ENCODE measurements around the gene FZD10. TPM values are rescaled to one million over a fixed set of nuclear protein-coding genes. Genes with fewer than 3 reads are reported as not detected.

The FZD10 gene
- total RNA-seq, 1 donor from 2014 or later = not detected

DNA sequence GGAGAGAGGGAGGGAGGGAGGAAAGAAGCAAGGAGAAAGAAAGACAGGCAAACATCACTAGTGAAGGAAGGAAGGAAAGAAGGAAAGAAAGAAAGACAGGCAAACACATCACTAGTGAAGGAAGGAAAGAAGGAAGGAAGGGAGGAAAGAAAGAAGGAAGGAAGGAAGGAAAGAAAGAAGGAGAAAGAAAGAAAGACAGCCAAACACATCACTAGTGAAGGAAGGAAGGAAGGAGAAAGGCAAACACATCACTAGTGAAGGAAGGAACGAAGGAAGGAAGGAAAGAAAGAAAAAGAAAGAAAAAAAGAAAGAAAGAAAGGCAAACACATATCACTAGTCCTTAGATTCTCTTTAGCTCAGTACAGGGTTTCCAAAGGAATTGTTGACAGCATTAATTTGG lies 5.3 kb downstream of the FZD10 start:
- ATAC-seq (no peak), DNase-seq (ENCODE audit: missing footprints) (no peak)
- intact Hi-C loops (cut with DNase I) = no loop called here

DNA sequence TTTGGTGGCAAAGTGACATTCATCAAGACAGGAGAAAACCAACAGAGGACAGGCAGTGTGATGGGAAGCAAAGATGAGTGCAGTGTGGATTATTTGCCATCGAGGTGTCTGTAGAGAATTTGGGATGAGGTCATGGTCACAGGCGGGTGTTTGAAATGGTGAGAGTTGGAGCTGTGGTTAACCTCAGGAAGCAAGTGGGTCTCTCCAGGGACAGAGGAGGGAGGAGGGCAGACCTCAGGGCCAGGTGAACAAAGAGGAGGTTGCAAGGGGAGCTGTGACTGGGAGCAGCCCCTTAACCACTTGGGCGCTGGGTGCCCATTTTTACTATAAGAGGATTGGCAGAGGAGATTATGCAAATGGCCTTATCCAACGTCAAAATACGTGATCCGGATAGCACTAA lies 7.0 kb downstream of the FZD10 start:
- intact Hi-C loops (cut with DNase I) = no loop called here
- ATAC-seq (no peak), DNase-seq (ENCODE audit: missing footprints) (no peak)

DNA sequence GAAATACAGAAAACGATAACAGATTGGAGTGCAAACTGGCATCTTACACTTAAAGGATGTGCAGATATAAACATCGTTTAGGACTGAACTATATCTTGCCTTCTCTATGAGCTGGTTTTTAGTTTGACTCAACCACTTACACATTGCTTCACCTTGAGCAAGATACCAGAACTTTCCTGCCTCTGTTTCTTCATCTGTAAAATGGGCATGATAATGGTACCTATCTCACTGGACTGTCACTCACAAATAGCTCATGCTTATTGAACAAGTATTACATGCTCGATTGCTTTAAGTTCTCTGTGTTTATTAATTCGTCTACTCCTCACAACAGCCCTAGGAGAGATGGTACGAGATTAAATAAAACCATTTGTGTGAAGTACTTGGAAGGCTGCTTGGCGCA lies 7.7 kb downstream of the FZD10 start:
- no peak for DNase-seq (ENCODE audit: missing footprints)
- no peak for ATAC-seq
- intact Hi-C loops (cut with DNase I) = no loop called here

DNA sequence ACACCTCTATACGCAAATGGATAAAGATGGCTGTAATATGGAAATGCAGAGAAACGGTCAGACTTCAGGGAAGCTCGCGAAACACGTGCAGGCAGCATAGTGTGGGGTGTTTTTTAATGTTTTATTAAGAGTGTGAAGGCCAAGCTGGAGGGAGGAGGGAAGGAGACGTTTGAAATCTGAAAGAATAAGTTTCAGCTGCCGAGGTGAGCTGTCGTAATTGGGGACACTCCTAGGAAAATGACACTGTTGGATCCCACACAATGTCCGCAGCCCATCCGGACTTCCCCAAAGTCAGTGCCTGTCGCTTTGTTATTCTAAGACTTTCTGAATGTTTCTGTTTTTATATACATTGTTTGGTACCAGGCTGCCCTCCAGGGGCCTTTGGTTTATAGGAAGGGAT lies 8.3 kb downstream of the FZD10 start:
- no peak for DNase-seq (ENCODE audit: missing footprints)
- no peak for ATAC-seq

DNA sequence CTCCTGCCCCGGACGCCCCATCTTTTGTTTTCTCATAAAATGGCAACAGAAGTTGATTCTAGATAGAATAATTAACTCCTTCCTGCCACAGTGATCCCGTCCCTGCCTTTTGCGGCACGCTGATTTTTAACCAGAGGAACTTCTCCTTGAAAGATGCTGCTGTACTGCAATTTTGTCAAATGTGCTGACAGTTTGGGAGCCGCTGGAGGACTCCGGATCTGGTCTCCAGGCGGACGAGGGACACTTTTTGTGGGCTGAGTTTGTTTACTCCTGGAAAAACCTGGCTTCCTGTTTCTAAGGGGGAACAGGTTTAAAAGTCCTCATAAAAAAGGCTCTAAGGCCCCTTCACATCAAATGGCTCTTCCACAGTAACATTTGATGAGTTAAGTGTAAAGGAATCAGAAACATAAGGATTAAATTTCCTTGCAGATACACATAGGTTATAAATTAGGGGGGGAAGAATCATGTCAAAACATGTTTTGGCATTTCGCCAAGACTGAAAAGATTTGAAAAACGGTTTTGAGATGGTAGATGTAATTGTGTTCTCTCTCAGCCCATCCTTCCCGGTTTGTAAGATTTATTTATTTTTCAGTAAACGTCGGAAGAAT lies 15.5 kb downstream of the FZD10 start:
- no peak for DNase-seq (ENCODE audit: missing footprints)
- intact Hi-C loops (cut with DNase I) = no loop called here

More for the DNA sequence above, 8.3 kb downstream of the FZD10 start:
- intact Hi-C loops (cut with DNase I) = no loop called here

DNA sequence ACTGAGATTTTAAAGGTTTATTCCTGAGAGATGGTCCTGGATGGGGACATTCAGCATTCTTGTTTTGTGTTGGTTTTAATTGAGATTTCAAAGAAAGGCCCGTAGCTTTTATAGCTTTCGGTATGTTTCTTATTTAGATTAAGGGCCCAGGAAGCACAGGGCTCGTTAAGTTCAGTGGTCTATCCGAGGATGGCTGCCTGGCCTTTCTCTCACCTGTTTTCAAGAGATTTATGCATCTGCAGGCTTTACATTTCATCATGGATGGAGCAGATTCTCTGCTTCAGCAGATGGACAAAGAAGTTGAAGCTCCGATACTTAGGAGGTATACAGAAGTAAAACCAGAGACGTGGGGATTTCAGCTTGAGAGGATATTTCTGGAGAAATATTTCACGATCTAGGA lies 16.0 kb downstream of the FZD10 start:
- ATAC-seq (no peak), DNase-seq (ENCODE audit: missing footprints) (no peak)
- intact Hi-C loops (cut with DNase I) = no loop called here

More for the DNA sequence above, 15.5 kb downstream of the FZD10 start:
- ATAC-seq = no peak

DNA sequence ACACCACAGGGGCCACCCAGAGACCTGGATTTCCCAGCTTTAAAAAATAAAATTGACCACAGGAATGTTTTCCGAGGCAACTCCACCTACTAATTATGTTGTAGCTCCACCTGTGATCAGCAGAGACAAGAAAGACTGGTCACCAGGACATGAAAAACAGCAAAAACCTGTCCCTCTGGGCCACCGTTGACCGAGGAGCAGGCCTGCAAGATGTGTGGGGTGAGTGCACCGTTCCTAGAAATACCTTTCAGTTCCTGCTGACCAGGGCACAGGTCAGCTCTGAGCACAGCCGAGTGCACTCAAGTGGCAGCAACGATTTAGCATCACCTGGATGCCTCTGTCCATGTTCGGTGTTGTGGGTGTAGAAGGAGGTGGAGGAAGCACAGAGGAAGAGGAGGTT lies 16.9 kb downstream of the FZD10 start:
- no peak for ATAC-seq
- DNase-seq (ENCODE audit: missing footprints) = no peak
- intact Hi-C loops (cut with DNase I) = no loop called here

DNA sequence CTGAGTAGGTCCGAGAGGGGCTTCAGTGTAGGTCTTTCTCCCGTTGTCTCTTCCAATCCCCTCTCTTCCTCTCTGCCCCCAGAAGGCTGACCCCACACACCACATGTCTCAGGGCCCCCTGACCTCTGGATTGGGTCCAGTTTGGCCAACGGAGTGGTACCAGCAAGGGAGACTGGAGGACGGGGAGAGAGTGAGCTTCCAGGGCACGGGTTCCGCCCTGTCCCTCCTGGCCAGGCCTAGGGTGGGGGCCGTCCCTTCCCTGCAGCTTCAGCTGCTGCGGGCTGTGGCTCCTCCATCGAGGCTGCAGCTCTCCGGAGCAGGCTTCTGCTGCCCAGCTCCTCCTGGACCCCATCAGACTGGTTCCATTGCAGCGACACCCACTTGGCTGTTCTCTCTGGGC lies 17.4 kb downstream of the FZD10 start:
- DNase-seq (ENCODE audit: missing footprints) (no peak), ATAC-seq (no peak)

DNA sequence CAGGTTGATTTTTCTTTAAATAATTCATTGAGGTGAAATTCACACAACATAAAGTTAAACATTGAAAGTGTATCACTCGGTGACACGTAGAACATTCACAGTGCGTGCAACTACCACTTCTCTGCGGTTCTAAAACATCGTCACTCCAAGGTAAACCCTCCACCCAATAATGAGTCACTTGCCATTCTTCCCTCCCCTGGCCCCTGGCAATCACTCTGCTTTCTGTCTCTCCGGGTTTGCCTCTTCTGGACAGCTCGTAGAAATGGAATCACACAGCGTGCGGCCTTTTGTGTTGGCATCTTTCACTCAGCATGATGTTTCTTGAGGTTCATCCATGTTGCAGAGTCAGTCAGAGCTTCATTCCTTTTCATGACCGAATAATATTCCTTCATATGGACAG lies 18.9 kb downstream of the FZD10 start:
- ATAC-seq (no peak), DNase-seq (ENCODE audit: missing footprints) (no peak)
- intact Hi-C loops (cut with DNase I) = no loop called here

More for the DNA sequence above, 17.4 kb downstream of the FZD10 start:
- intact Hi-C loops (cut with DNase I) = no loop called here

DNA sequence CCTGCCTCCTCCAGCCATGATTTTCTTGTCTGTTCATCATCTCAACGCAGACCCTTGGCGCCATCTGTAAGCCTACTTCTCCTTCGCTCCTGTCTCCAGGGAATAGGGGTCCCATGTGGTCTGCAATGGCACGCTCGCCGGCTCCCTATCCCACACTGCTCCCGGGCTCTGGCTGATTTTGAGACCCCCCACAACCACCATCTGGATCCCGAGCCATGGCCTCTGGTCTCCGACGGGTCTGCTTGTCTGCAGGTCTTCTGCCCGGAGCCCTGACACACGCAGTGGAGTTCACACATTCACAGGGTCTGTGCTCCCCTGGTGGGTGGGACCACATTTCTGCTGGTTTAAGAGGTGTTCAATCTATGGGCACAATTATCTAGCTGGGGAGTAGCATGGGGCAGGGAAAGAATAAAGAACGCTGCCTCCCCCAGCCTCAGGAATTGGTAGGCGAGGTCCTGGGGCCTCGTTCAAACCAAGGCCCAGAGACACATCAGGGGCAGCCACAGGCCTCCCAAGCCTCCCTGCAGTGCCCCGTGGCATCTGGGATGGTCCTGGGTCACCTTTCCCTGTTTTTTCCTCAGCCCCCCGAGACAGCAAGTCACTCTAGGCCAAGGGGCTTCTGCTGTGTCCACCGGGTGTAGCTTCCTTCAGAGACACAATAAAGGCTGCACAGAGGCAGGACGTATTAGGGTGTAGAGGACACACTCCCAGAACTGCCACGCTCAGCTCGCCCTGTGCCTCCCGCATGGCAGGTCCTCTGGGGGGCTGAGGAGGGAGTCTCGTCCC lies 21.5 kb downstream of the FZD10 start:
- DNase-seq (ENCODE audit: missing footprints) (no peak), ATAC-seq (no peak)
- intact Hi-C loops (cut with DNase I) = no loop called here

DNA sequence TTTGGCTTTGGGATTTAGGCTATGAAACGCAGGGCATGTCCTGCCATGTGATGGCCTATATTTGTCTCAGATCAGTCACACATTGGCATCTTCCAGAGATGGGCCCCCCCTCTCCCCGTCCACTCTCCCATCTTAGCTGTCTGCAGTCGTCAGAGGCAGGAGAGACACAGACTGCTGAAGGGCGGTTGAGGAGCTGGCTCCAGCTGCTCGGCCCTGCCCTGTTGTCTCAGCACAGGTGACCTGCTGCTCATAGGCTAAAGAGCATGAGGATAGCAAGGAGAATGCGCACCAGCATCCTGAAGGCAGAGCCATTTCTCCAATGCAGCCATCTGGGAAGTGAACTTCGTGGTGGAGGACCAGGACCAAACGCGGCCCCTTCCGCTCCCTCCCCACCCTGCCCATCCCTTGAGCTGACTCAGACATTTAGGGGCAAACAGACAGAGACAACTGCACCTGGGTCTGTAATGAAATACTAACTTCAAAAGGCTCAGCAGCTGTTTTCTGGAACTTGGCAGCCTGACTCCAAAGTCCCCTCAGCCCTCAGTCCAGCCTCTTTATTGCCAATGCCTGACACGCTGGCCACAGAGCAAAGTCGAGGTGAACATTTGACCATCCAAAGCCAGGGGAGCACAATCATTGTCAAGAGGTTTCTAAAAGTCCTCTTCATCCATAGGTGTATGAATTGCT lies 22.3 kb downstream of the FZD10 start:
- ATAC-seq = no peak
- intact Hi-C loops (cut with DNase I) = no loop called here
- DNase-seq (ENCODE audit: missing footprints) = no peak

DNA sequence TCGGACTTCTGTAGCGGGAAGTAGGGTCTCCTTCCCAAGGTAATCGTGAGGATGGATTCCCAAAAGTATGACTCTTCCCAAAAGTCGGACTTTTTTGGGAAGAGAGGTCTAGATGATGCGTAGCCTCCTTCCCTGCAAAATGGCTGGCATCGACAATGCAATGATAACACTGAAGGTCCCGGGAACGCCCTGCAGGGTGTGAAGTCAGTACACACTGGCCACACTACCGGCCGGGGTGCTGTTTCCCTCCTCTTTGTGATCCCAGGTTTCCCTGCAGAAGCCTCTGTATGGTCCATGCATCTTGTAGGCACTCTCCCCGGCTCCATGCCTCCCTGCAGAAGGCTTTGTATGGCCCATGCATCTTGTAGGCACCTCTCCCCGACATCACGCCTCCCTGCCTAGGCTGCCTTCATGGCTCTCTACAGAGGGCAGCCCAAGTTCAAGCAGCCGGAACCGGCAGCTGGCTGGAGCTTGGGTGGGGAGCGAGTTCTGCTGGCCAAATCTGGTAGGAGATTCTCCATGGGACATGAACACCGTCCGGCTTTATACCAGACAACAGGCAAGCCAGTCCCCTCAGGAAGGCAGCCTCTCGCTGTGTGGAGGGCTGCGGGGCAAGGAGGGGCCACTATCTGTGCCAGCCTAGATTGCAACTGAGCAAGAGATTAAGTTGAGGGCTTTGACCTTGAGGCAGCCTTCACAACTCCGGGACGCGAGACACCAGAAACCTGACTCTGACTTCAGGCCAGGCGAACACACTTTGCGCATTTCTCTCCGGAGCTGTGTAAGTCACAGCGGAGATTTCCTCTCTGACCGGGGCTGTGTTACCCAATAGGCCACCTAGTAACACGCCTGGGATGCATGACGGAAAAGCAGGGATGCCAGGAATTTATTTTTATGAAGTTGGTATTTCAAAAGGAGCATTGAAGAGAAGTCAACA lies 23.5 kb downstream of the FZD10 start:
- intact Hi-C loops (cut with DNase I) = no loop called here
- no peak for DNase-seq (ENCODE audit: missing footprints)
- ATAC-seq = no peak

DNA sequence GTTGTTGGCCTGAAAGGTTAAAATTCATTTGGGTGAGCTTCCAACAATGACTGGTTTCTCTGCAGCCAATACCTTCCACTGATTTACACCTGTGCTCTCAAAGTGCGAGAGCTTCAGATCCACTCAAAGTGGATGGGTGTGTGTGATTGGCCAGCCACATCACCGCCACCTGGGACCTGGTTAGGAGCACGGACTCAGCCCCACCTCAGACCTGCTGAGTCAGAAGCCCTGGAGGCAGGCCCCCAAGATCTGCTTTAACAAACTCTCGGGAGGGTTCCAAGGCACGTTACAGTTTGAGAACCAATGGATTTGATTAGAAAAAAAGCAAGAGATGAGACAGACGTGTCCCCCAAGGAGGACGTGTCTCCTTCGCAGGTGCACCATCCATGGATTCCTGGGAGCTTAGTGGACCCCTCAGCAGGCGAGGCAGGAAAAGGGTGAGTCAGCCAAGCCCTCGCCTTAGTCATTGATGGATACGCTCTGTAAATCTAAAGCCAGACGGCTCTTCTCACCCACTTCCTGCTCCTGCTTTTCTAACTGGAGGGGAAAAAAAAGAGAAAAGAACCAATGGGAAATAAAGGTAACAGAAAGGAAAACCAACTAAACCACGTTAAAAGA lies 24.5 kb downstream of the FZD10 start:
- DNase-seq (ENCODE audit: missing footprints) (no peak), ATAC-seq (no peak)
- intact Hi-C loops (cut with DNase I) = no loop called here

DNA sequence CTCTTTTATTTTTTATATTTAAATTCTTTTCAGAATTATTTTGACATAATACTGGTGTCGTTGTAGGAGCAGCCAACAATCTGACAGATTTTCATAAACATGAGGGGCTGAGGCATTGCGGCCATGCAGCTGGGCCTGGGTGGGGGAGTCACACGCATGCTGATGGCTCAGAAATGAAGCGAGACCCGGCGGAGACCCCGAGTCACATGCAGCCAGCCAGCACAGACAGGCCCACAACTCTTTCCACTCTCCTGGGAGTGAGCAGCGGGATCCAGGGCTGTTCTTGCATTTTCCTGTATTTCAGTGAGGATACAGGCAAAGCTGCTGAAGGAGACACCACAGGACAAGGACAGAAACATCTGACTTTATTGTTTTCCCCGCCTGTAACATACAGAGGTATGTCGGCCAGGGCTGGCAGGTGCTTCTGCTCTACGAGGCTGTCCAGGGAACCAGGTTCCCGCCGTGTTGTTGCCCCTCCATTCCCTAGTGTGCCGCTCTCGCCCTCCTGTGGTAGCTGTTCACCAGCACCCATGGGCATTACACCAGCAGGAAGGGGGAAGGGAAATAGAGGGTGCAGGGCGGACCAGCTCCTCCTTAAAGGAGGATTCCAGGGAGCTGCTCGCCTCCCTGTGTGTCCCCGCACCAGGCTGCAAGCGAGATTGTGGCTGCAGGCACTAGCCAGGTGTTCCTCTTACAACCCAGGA lies 30.5 kb downstream of the FZD10 start:
- intact Hi-C loops (cut with DNase I) = no loop called here
- no peak for ATAC-seq
- no peak for DNase-seq (ENCODE audit: missing footprints)

DNA sequence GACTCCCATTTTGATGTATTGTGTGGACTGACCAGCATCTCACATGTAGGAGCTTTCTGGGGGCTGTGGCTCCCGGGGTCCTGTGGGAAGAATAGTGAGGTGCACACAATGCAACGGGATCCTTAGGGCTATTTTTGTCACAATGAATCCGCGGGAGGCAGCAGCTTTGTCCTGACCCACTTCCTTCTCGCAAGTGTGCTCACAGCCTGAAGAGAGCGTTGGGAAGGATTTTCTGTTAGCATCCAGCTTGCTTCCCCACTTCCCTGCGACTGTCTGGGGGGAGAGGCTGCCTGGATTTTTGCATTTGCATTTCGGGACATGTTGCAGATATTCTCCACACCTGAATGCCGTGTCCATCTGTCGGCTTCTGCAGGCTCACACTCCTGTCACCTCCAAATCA lies 31.9 kb downstream of the FZD10 start:
- intact Hi-C loops (cut with DNase I) = no loop called here
- ATAC-seq = no peak
- no peak for DNase-seq (ENCODE audit: missing footprints)

DNA sequence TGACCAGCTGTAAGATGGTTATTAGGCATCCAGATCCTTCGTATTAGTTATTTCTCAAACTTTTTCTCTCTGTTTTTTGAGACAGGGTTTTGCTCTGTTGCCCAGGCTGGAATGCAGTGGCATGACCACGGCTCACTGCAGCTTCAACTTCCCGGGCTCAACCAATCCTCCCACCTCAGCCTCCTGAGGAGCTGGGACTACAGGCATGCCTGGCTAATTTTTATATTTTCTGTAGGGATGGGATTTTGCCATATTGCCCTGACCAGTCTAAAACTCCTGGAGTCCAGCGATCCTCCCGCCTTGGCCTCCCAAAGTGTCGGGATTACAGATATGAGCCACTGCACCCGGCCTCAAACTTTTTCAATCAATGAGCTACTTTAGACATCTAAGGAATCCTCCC lies 33.1 kb downstream of the FZD10 start:
- ATAC-seq (no peak), DNase-seq (ENCODE audit: missing footprints) (no peak)
- intact Hi-C loops (cut with DNase I) = no loop called here

DNA sequence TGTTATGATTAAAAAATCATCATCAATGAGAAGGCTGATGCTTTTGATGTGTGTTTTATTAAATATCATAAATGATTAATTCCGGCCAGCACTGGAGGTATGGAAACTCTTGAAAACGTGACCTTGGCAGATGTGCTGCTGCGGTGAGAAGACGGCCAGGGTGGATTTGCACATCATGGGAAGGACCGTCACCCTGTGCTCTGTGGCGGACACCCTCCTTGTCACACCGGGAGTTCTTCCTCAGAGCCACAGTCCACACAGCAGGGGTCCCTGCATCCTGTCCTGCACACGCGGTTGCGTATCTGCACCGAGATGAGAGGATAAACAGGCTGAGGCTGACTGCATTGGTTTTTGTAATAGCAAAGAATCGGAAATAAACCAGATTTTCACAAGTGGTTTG lies 33.5 kb downstream of the FZD10 start:
- ATAC-seq (no peak), DNase-seq (ENCODE audit: missing footprints) (no peak)
- intact Hi-C loops (cut with DNase I) = no loop called here

DNA sequence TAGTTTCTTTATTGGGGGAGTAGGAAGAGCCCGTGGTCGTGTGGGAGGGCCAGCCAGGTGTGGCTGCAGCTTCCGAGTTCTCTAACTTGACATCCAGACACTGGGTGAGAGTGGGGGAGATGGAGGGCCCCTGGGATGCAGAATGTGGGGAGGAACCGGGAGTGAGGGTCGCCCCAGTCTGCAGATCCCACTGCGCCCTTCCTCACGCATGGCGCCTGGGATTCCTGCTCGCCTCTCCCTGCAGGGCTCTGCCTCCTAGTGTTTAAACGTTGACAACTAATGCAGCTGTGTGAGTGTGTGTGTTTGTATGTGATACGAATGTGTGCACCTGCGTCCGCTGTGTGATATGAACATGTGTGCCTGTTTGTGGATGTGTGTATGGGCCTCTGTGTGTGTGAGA lies 34.6 kb downstream of the FZD10 start:
- no peak for ATAC-seq
- DNase-seq (ENCODE audit: missing footprints) = no peak
- intact Hi-C loops (cut with DNase I) = no loop called here
